ENCODE measurements around the gene LEMD1.
"Not testable (repeated sequence)": the region's sequence is repeated elsewhere in the genome, so short reads cannot be mapped to it uniquely, and the experiment has no call there.

Gene LEMD1

GRCh38 chr1:205417870-205418635, 3.8 kb downstream of the LEMD1 start:
- 96% methylated on average over 9 of the region's 10 CpGs for WGBS (ENCODE audit: insufficient coverage)
- Histone ChIP-seq H3K9me3 (ENCODE audit: control extremely low read depth in 1 of 5, control insufficient read depth in 4 of 5, insufficient read depth in 2 of 5, low read depth in 1 of 5, low read length in 4 of 5) (no peaks in the 10 kb centered on the region), H3K36me3 (ENCODE audit: control insufficient read depth in 4 of 4, insufficient read depth in 4 of 4, low read length in 3 of 4) (no peaks in the 10 kb centered on the region), H3K4me3 (ENCODE audit: control insufficient read depth in 1 of 7, extremely low read depth in 1 of 7, insufficient read depth in 4 of 7, low read depth in 2 of 7, low read length in 6 of 7) (no peak overlapping the region), H3K27ac (ENCODE audit: insufficient read depth in 1 of 2, low read depth in 1 of 2, low read length in 2 of 2, poor library complexity in 1 of 2, severe bottlenecking in 2 of 2) (no peak overlapping the region), H3K4me1 (ENCODE audit: control extremely low read depth in 1 of 4, control insufficient read depth in 4 of 4, insufficient read depth in 4 of 4, low read length in 3 of 4) (no peaks in the 10 kb centered on the region), H3K27me3 (replicated peaks in 2 of 5; ENCODE audit: control insufficient read depth in 4 of 5, insufficient read depth in 5 of 5, low read length in 4 of 5) (peaks cover 0 to 14% (median 3%) of the 10 kb centered on the region in 5 experiments)
- DNase-seq, result no peak
- POLR2A ChIA-PET, result no interaction called here
- CTCF ChIA-PET, result interaction anchor here (0.9 to 2.0 kb wide), 2 partner anchors 21 to 24 kb away, joined by 4 to 5 read pairs; no protein-coding TSS in a partner anchor

GRCh38 chr1:205416322-205416721, 5.5 kb downstream of the LEMD1 start:
- H3K9me3 ChIP-seq (ENCODE audit: control extremely low read depth in 1 of 5, control insufficient read depth in 4 of 5, insufficient read depth in 2 of 5, low read depth in 1 of 5, low read length in 4 of 5), result no peaks in the 10 kb centered on the region
- H3K27ac ChIP-seq (ENCODE audit: insufficient read depth in 1 of 2, low read depth in 1 of 2, low read length in 2 of 2, poor library complexity in 1 of 2, severe bottlenecking in 2 of 2), result no peak overlapping the region
- peaks cover 0 to 12% (median 0%) of the 10 kb centered on the region in 5 experiments for H3K27me3 ChIP-seq (replicated peaks in 2 of 5; ENCODE audit: control insufficient read depth in 4 of 5, insufficient read depth in 5 of 5, low read length in 4 of 5)
- H3K4me3 ChIP-seq (ENCODE audit: control insufficient read depth in 1 of 7, extremely low read depth in 1 of 7, insufficient read depth in 4 of 7, low read depth in 2 of 7, low read length in 6 of 7), result no peak overlapping the region
- H3K4me1 ChIP-seq (ENCODE audit: control extremely low read depth in 1 of 4, control insufficient read depth in 4 of 4, insufficient read depth in 4 of 4, low read length in 3 of 4), result no peaks in the 10 kb centered on the region
- 92% methylated on average over 2 of the region's 2 CpGs for WGBS (ENCODE audit: insufficient coverage)
- ChIA-PET CTCF (interaction anchor here (1.0 to 1.7 kb wide), 6 partner anchors 10 to 144 kb away, joined by 3 to 8 read pairs (median 5); no protein-coding TSS in a partner anchor), POLR2A (no interaction called here)
- no peaks in the 10 kb centered on the region for H3K36me3 ChIP-seq (ENCODE audit: control insufficient read depth in 4 of 4, insufficient read depth in 4 of 4, low read length in 3 of 4)
- no peak for DNase-seq

GRCh38 chr1:205410581-205411298, 11.1 kb downstream of the LEMD1 start:
- H3K36me3 ChIP-seq (ENCODE audit: control insufficient read depth in 4 of 4, insufficient read depth in 4 of 4, low read length in 3 of 4), result no peaks in the 10 kb centered on the region
- ChIA-PET CTCF (interaction anchor here (1.0 to 1.5 kb wide), 3 partner anchors 11 to 75 kb away, joined by 3 read pairs; no protein-coding TSS in a partner anchor), POLR2A (interaction anchor here (0.7 kb wide), 1 partner anchor 745 kb away, joined by 3 read pairs; no protein-coding TSS in a partner anchor)
- no peak for DNase-seq
- H3K4me1 ChIP-seq (ENCODE audit: control extremely low read depth in 1 of 4, control insufficient read depth in 4 of 4, insufficient read depth in 4 of 4, low read length in 3 of 4), result no peaks in the 10 kb centered on the region
- no peak overlapping the region for H3K27ac ChIP-seq (ENCODE audit: insufficient read depth in 1 of 2, low read depth in 1 of 2, low read length in 2 of 2, poor library complexity in 1 of 2, severe bottlenecking in 2 of 2)
- no peak overlapping the region for H3K4me3 ChIP-seq (ENCODE audit: control insufficient read depth in 1 of 7, extremely low read depth in 1 of 7, insufficient read depth in 4 of 7, low read depth in 2 of 7, low read length in 6 of 7)
- H3K9me3 ChIP-seq (ENCODE audit: control extremely low read depth in 1 of 5, control insufficient read depth in 4 of 5, insufficient read depth in 2 of 5, low read depth in 1 of 5, low read length in 4 of 5), result no peaks in the 10 kb centered on the region
- WGBS (ENCODE audit: insufficient coverage), result 89% methylated on average over 4 of the region's 5 CpGs
- H3K27me3 ChIP-seq (replicated peaks in 2 of 5; ENCODE audit: control insufficient read depth in 4 of 5, insufficient read depth in 5 of 5, low read length in 4 of 5), result peaks cover 0 to 11% (median 0%) of the 10 kb centered on the region in 5 experiments

GRCh38 chr1:205407970-205408369, 13.9 kb downstream of the LEMD1 start:
- Histone ChIP-seq H3K9me3 (ENCODE audit: control extremely low read depth in 1 of 5, control insufficient read depth in 4 of 5, insufficient read depth in 2 of 5, low read depth in 1 of 5, low read length in 4 of 5) (no peaks in the 10 kb centered on the region), H3K27ac (ENCODE audit: insufficient read depth in 1 of 2, low read depth in 1 of 2, low read length in 2 of 2, poor library complexity in 1 of 2, severe bottlenecking in 2 of 2) (no peak overlapping the region), H3K36me3 (ENCODE audit: control insufficient read depth in 4 of 4, insufficient read depth in 4 of 4, low read length in 3 of 4) (no peaks in the 10 kb centered on the region), H3K27me3 (replicated peaks in 2 of 5; ENCODE audit: control insufficient read depth in 4 of 5, insufficient read depth in 5 of 5, low read length in 4 of 5) (peaks cover 0 to 4% (median 0%) of the 10 kb centered on the region in 5 experiments), H3K4me3 (ENCODE audit: control insufficient read depth in 1 of 7, extremely low read depth in 1 of 7, insufficient read depth in 4 of 7, low read depth in 2 of 7, low read length in 6 of 7) (no peak overlapping the region), H3K4me1 (ENCODE audit: control extremely low read depth in 1 of 4, control insufficient read depth in 4 of 4, insufficient read depth in 4 of 4, low read length in 3 of 4) (no peaks in the 10 kb centered on the region)
- WGBS (ENCODE audit: insufficient coverage), result 44% methylated on average over 5 of the region's 5 CpGs
- POLR2A ChIA-PET, result no interaction called here
- DNase-seq, result peak in 2 of 3 donors; percentile 20 to 43
- CTCF ChIA-PET, result interaction anchor here (1.5 kb wide), 2 partner anchors 16 to 77 kb away, joined by 6 to 8 read pairs; no protein-coding TSS in a partner anchor

- WGBS (ENCODE audit: insufficient coverage), result 97% methylated on average over 7 of the region's 12 CpGs
- H3K9me3 ChIP-seq (ENCODE audit: control extremely low read depth in 1 of 5, control insufficient read depth in 4 of 5, insufficient read depth in 2 of 5, low read depth in 1 of 5, low read length in 4 of 5); H3K27ac ChIP-seq (ENCODE audit: insufficient read depth in 1 of 2, low read depth in 1 of 2, low read length in 2 of 2, poor library complexity in 1 of 2, severe bottlenecking in 2 of 2); POLR2A ChIA-PET; H3K36me3 ChIP-seq (ENCODE audit: control insufficient read depth in 4 of 4, insufficient read depth in 4 of 4, low read length in 3 of 4); H3K27me3 ChIP-seq (replicated peaks in 2 of 5; ENCODE audit: control insufficient read depth in 4 of 5, insufficient read depth in 5 of 5, low read length in 4 of 5); DNase-seq; H3K4me3 ChIP-seq (ENCODE audit: control insufficient read depth in 1 of 7, extremely low read depth in 1 of 7, insufficient read depth in 4 of 7, low read depth in 2 of 7, low read length in 6 of 7); H3K4me1 ChIP-seq (ENCODE audit: control extremely low read depth in 1 of 4, control insufficient read depth in 4 of 4, insufficient read depth in 4 of 4, low read length in 3 of 4): not testable (repeated sequence)
- CTCF ChIA-PET, result interaction anchor here (1.3 to 2.0 kb wide), 3 partner anchors 10 to 117 kb away, joined by 3 to 8 read pairs (median 7); no protein-coding TSS in a partner anchor
Observed at GRCh38 chr1:205406252-205406651, 15.6 kb downstream of the LEMD1 start.

- H3K4me1 ChIP-seq (ENCODE audit: control extremely low read depth in 1 of 4, control insufficient read depth in 4 of 4, insufficient read depth in 4 of 4, low read length in 3 of 4); DNase-seq; CTCF ChIA-PET; H3K4me3 ChIP-seq (ENCODE audit: control insufficient read depth in 1 of 7, extremely low read depth in 1 of 7, insufficient read depth in 4 of 7, low read depth in 2 of 7, low read length in 6 of 7); H3K36me3 ChIP-seq (ENCODE audit: control insufficient read depth in 4 of 4, insufficient read depth in 4 of 4, low read length in 3 of 4); H3K27me3 ChIP-seq (replicated peaks in 2 of 5; ENCODE audit: control insufficient read depth in 4 of 5, insufficient read depth in 5 of 5, low read length in 4 of 5); H3K27ac ChIP-seq (ENCODE audit: insufficient read depth in 1 of 2, low read depth in 1 of 2, low read length in 2 of 2, poor library complexity in 1 of 2, severe bottlenecking in 2 of 2); H3K9me3 ChIP-seq (ENCODE audit: control extremely low read depth in 1 of 5, control insufficient read depth in 4 of 5, insufficient read depth in 2 of 5, low read depth in 1 of 5, low read length in 4 of 5); POLR2A ChIA-PET: not testable (repeated sequence)
- no CpG with 5 or more reads among the region's 3 CpGs for WGBS (ENCODE audit: insufficient coverage)
Observed at GRCh38 chr1:205404484-205404883, 17.4 kb downstream of the LEMD1 start.

- Histone ChIP-seq H3K4me3 (ENCODE audit: control insufficient read depth in 1 of 7, extremely low read depth in 1 of 7, insufficient read depth in 4 of 7, low read depth in 2 of 7, low read length in 6 of 7) (no peak overlapping the region), H3K27me3 (replicated peaks in 2 of 5; ENCODE audit: control insufficient read depth in 4 of 5, insufficient read depth in 5 of 5, low read length in 4 of 5) (peaks cover 1 to 10% (median 4%) of the 10 kb centered on the region in 5 experiments), H3K27ac (ENCODE audit: insufficient read depth in 1 of 2, low read depth in 1 of 2, low read length in 2 of 2, poor library complexity in 1 of 2, severe bottlenecking in 2 of 2) (no peak overlapping the region), H3K36me3 (ENCODE audit: control insufficient read depth in 4 of 4, insufficient read depth in 4 of 4, low read length in 3 of 4) (no peaks in the 10 kb centered on the region), H3K4me1 (ENCODE audit: control extremely low read depth in 1 of 4, control insufficient read depth in 4 of 4, insufficient read depth in 4 of 4, low read length in 3 of 4) (no peaks in the 10 kb centered on the region), H3K9me3 (ENCODE audit: control extremely low read depth in 1 of 5, control insufficient read depth in 4 of 5, insufficient read depth in 2 of 5, low read depth in 1 of 5, low read length in 4 of 5) (peaks cover 0 to 3% (median 0%) of the 10 kb centered on the region in 5 experiments)
- POLR2A ChIA-PET, result no interaction called here
- CTCF ChIA-PET, result interaction anchor here (0.7 to 6.0 kb wide), 5 partner anchors 23 to 242 kb away, joined by 3 to 88 read pairs (median 6); no protein-coding TSS in a partner anchor
- DNase-seq, result no peak
- WGBS (ENCODE audit: insufficient coverage), result 97% methylated on average over 3 of the region's 4 CpGs
Observed at GRCh38 chr1:205398586-205398985, 23.3 kb downstream of the LEMD1 start.

All from common myeloid progenitor, CD34-positive (primary cell).